HUES48 (cell line): ENCODE data around the gene NEIL3.

Experiments
- H3K27ac ChIP-seq: one replicate; pipeline ENCODE4 v1.7.0; 2013; ENCODE audit warnings: low read depth, low read length, inconsistent platforms
- H3K27me3 ChIP-seq: 2 replicates; pipeline ENCODE4 v1.6.1; 2013; ENCODE audit warnings: mild to moderate bottlenecking, low read length; ENCODE audit not compliant: control insufficient read depth, insufficient read depth
- H3K36me3 ChIP-seq: 2 replicates; pipeline ENCODE4 v1.6.1; 2013; ENCODE audit warnings: low read length; ENCODE audit not compliant: control insufficient read depth, insufficient read depth
- H3K4me1 ChIP-seq: 2 replicates; pipeline ENCODE4 v1.6.1; 2013; ENCODE audit warnings: mild to moderate bottlenecking, low read length; ENCODE audit not compliant: control insufficient read depth, insufficient read depth
- H3K4me3 ChIP-seq: 2 replicates; pipeline ENCODE4 v1.5.1; 2013; ENCODE audit warnings: mild to moderate bottlenecking, low read depth, low read length
- H3K9ac ChIP-seq: 2 replicates; pipeline ENCODE4 v1.6.1; 2013; ENCODE audit warnings: mild to moderate bottlenecking, low read depth, low read length, moderate library complexity
- H3K9me3 ChIP-seq: 2 replicates; pipeline ENCODE4 v1.6.1; 2013; ENCODE audit warnings: low read length; ENCODE audit not compliant: control insufficient read depth, insufficient read depth

NEIL3 gene

DNA sequence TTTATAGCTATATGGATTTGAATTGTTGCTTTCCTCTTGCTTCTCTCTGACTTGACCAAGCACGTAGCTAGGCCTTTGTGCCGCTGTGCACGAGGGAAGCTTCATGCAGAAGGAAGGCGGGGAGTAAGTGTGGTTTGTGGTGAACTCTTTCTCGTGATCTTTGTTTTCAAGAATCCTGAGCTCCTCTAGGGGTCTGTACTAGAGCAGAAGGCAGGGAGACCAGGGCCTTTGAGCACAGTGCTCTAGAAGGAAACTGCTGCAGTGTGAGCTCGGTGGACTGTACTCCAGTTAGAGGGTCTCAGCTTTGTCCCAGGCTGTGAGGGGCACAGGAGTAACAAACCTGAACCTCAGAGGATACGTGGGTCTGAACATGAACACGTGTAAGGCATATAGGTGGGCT is 83.6 kb downstream of the NEIL3 start:
- Histone ChIP-seq H3K27me3 (no peaks in the 10 kb centered on the region), H3K4me3 (no peak overlapping the region), H3K4me1 (no peaks in the 10 kb centered on the region), H3K36me3 (no peaks in the 10 kb centered on the region), H3K27ac (no peak overlapping the region), H3K9me3 (no peaks in the 10 kb centered on the region), H3K9ac (no peak overlapping the region)

DNA sequence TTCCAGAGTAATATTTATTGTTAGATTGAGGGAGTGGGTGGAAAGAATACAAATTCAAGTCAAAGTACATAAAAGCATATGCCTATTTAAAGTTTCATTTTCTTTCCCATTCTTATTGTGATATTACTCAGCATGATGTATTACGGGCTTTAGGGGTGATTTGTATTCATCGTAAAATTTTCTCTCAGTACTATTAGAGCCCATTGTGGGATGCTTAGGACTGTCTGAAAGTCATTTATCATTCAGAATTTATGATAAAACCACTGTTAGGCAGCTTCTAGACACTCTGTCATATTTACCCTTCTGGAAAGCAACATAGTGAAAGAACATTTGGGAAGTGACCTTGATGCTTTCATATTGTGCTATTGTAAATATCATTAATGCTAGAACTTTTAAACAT is 86.7 kb downstream of the NEIL3 start:
- Histone ChIP-seq H3K27ac (no peak overlapping the region), H3K9ac (no peak overlapping the region), H3K36me3 (no peaks in the 10 kb centered on the region), H3K27me3 (no peaks in the 10 kb centered on the region), H3K4me3 (no peak overlapping the region), H3K9me3 (no peaks in the 10 kb centered on the region), H3K4me1 (no peaks in the 10 kb centered on the region)

DNA sequence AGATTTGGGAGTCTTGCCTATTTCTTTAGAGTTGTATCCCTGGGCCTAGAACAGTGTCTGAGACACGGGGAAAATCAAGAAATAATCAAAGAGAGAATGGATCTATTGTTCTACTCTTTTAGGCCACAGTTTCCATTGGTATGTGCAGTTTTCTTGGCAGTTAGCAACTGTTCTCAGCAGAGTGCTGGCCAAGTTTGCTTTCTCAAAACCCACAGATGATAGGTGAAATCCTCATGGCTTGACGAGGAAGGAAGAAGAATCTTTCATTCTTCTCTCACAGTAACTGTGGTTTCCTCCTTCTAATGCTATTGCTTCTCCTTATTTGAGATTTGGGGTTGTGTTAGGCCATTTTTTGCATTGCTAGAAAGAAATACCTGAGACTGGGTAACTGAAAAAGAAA is 90.4 kb downstream of the NEIL3 start:
- H3K27ac ChIP-seq, result no peak overlapping the region
- H3K27me3 ChIP-seq, result no peaks in the 10 kb centered on the region
- H3K9me3 ChIP-seq, result no peaks in the 10 kb centered on the region
- no peaks in the 10 kb centered on the region for H3K36me3 ChIP-seq
- peaks cover 10% of the 10 kb centered on the region for H3K4me1 ChIP-seq
- H3K9ac ChIP-seq, result no peak overlapping the region
- H3K4me3 ChIP-seq, result no peak overlapping the region

DNA sequence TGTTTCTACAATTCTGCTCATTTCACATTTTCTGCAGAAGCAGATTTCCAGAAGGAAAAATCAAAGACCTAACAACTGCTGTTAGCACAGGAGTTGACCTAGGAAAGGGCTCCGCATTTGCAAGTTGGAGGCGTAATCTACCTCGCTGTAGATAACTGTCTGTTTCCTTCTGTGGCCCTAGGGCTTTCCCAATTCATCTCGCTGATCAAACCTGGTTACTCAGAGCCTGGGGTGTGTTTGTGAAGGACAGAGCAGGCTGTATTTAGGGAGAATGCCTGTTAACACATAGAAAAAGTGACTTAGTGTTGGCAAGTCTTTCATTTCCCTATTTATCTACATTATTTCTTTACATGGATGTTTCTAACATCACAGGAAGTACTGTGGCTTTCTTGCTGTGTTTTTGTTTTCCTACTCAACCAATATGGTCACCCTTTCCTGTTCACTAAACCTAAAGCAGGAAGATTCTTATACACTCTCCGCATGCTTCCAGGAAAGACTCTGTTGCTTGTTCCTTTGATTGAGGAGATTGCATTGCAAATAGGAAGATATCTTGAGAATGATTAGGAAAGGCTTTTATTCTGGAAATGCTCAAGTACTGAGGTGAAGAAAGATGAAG is 92.1 kb downstream of the NEIL3 start:
- no peaks in the 10 kb centered on the region for H3K36me3 ChIP-seq
- H3K9me3 ChIP-seq, result no peaks in the 10 kb centered on the region
- H3K4me1 ChIP-seq, result peaks cover 10% of the 10 kb centered on the region
- H3K27ac ChIP-seq, result peak overlapping the region; percentile 45
- no peak overlapping the region for H3K9ac ChIP-seq
- no peaks in the 10 kb centered on the region for H3K27me3 ChIP-seq
- H3K4me3 ChIP-seq, result no peak overlapping the region

DNA sequence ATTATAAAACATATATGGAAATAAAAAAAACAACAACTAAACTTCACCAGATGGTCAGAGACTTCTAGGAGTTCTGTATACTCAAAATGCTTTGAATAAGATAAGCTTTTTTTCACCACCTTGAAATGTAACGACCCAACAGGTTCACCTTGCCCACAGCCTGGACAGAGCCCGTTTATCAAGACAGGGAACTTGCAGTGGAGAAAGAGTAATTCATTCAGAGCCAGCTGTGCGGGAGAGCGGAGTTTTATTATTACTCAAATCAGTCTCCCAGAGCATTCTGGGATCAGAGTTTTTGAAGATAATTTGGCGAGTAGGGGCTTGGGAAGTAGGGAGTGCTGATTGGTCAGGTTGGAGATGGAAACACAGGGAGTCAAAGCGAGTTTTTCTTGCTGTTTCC is 94.1 kb downstream of the NEIL3 start:
- H3K4me3 ChIP-seq, result no peak overlapping the region
- H3K27ac ChIP-seq, result no peak overlapping the region
- no peaks in the 10 kb centered on the region for H3K9me3 ChIP-seq
- peaks cover 10% of the 10 kb centered on the region for H3K4me1 ChIP-seq
- no peaks in the 10 kb centered on the region for H3K36me3 ChIP-seq
- no peak overlapping the region for H3K9ac ChIP-seq
- no peaks in the 10 kb centered on the region for H3K27me3 ChIP-seq

DNA sequence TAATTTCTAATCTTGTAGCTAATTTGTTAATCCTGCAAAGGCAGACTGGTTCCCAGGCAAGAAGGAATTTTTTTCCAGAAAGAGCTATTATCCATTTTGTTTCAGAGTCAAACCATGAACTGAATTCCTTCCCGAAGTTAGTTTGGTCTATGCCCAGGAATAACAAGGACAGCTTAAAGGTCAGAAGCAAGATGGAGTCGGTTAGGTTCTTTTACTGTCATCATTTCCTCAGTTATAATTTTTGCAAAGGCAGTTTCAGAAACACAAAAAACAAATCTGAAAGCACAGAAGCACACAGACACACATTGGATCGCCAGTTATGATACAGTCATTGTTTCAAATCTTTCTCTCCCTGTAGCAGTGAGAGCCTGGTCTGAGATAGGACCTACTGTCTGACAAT is 94.7 kb downstream of the NEIL3 start:
- Histone ChIP-seq H3K27me3 (no peaks in the 10 kb centered on the region), H3K36me3 (no peaks in the 10 kb centered on the region), H3K4me1 (peaks cover 10% of the 10 kb centered on the region), H3K9me3 (no peaks in the 10 kb centered on the region), H3K9ac (no peak overlapping the region), H3K4me3 (no peak overlapping the region), H3K27ac (no peak overlapping the region)

DNA sequence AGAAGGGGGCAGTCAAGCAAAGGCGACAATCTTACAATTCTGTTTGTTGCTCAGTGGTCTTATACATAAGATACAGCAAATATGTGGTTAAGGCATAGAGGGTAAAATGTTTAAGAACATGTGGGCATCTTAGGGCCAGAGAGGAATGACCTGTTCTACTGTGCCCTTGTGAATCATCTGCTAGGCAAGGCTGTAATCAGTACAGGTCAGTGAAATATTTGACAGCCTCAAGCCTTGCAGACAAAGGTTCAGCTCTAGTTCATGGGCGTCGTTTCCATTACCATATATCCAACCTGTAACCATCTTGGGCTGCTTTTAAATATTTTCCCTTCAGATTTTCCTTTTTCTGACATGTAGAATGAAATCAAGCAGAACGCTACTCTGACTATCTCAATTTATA is 95.3 kb downstream of the NEIL3 start:
- no peaks in the 10 kb centered on the region for H3K27me3 ChIP-seq
- H3K4me3 ChIP-seq, result no peak overlapping the region
- H3K27ac ChIP-seq, result no peak overlapping the region
- no peaks in the 10 kb centered on the region for H3K9me3 ChIP-seq
- peaks cover 10% of the 10 kb centered on the region for H3K4me1 ChIP-seq
- H3K36me3 ChIP-seq, result no peaks in the 10 kb centered on the region
- H3K9ac ChIP-seq, result no peak overlapping the region

DNA sequence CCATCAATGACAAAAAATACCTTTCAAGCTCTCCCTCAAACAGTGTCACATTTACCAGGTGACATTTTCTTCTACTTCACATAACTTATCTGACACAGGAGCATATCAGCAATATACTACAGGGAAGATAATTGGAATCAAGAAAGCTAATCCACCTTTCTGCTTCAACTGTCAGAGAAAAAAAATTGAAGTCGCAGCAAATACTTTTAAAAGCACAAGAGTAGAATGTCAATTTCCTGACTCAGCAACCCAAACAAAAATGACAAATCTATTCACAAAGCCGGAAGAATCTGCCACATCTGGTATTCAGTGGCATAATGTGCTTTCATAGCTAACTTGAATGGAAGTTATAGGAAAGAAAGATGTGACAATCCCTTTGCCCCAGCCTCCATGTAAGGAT is 95.8 kb downstream of the NEIL3 start:
- Histone ChIP-seq H3K4me3 (no peak overlapping the region), H3K27me3 (no peaks in the 10 kb centered on the region), H3K9ac (no peak overlapping the region), H3K4me1 (peaks cover 10% of the 10 kb centered on the region), H3K36me3 (no peaks in the 10 kb centered on the region), H3K9me3 (no peaks in the 10 kb centered on the region), H3K27ac (no peak overlapping the region)

DNA sequence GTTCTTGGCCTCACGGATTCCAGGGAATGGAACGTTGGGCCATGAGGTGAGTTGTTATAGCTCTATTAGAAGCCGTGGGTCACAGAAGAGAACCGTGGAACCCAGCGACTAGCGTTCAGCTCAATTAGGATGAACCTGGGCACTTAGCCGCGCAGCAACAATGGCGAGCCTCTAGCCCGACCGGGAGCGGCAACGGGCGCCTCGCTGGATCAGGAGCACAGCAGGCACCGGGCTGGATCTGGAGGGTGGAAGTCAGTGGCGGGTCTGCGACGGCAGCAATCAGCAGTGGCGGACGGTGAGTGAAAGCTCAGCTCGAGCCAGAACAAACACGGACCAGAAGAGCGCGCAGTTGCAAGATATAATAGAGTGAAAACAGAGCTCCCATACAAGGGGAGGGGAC is 98.3 kb downstream of the NEIL3 start:
- no peaks in the 10 kb centered on the region for H3K9me3 ChIP-seq
- H3K9ac ChIP-seq, result no peak overlapping the region
- H3K27me3 ChIP-seq, result no peaks in the 10 kb centered on the region
- H3K27ac ChIP-seq, result no peak overlapping the region
- no peaks in the 10 kb centered on the region for H3K4me1 ChIP-seq
- no peaks in the 10 kb centered on the region for H3K36me3 ChIP-seq
- H3K4me3 ChIP-seq, result no peak overlapping the region

DNA sequence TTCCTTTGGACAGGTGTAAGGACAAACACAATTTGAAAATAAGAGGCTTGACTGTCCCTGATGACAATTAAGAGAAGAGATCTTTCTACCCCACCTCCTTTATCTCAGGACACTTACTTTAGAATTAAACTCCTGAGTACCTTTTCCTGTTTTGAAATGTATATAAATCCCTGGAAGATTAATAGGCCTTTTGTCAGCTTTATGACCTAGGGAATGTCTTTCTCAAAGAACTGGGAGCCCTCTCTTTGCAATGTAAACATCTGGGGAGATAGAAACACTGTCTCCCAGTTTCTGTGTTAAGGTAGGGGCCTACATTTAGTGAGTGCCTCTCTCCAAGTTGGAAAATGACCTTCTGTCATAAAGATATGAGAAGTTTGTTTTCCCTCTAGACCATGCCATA is 100.9 kb downstream of the NEIL3 start:
- H3K27ac ChIP-seq, result no peak overlapping the region
- H3K27me3 ChIP-seq, result no peaks in the 10 kb centered on the region
- H3K36me3 ChIP-seq, result no peaks in the 10 kb centered on the region
- no peaks in the 10 kb centered on the region for H3K9me3 ChIP-seq
- H3K9ac ChIP-seq, result no peak overlapping the region
- no peak overlapping the region for H3K4me3 ChIP-seq
- no peaks in the 10 kb centered on the region for H3K4me1 ChIP-seq

DNA sequence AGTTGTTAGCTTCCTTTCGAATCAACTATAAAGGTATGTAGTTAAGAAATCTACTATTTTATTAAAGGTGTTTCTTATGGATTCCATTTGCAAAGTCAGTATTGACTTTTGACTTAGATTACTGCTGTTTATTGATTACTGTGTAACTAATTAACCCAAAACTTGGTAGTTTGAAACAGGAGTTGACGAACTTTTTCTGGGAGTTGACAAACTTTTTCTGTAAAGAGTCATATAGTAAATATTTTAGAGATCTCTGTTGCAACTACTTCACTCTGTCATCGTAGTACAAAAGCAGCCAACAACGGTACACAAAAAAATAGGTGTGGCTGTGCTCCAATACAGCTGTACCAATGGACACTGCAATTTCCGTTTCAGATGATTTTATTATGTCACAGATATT is 102.3 kb downstream of the NEIL3 start:
- Histone ChIP-seq H3K4me1 (no peaks in the 10 kb centered on the region), H3K9ac (no peak overlapping the region), H3K27me3 (no peaks in the 10 kb centered on the region), H3K9me3 (no peaks in the 10 kb centered on the region), H3K36me3 (no peaks in the 10 kb centered on the region), H3K27ac (no peak overlapping the region), H3K4me3 (no peak overlapping the region)
